Small intestine (tissue), 7 donors: Measurements from ENCODE around the gene SPDYC. TPM values are rescaled to one million over a fixed set of nuclear protein-coding genes. Genes with fewer than 3 reads are reported as not detected.

Source experiments
- DNase-seq, 2 donors: peaks; one replicate each; pipeline versions ENCODE4 v3.0.0 to v3.0.0-alpha.2; 2013
- FAIRE-seq: peaks from 2 replicates; lab custom pipeline; 2012; peaks lifted over from hg19 to GRCh38; lab: Jason Lieb, UNC
- H3K27ac ChIP-seq, 3 donors: one replicate each; pipeline ENCODE4 v1.5.1; 2013; ENCODE audit warnings: low read length in 2 of 3, mild to moderate bottlenecking in 2 of 3, control low read depth in 1 of 3, inconsistent platforms in 1 of 3, low read depth in 1 of 3, moderate library complexity in 1 of 3
- H3K27me3 ChIP-seq, 3 donors: one replicate each; pipeline ENCODE4 v1.6.1; 2013; ENCODE audit warnings: low read length in 3 of 3, inconsistent platforms in 1 of 3; ENCODE audit not compliant: control insufficient read depth in 3 of 3, insufficient read depth in 3 of 3
- H3K36me3 ChIP-seq, 3 donors: one replicate each; pipeline ENCODE4 v1.6.1; 2013; ENCODE audit warnings: low read length in 3 of 3, inconsistent platforms in 1 of 3, low read depth in 1 of 3, mild to moderate bottlenecking in 1 of 3, moderate library complexity in 1 of 3; ENCODE audit not compliant: control insufficient read depth in 3 of 3, insufficient read depth in 2 of 3
- H3K4me1 ChIP-seq, 3 donors: one replicate each; pipeline ENCODE4 v1.6.1; 2013; ENCODE audit warnings: low read length in 2 of 3, inconsistent platforms in 1 of 3, low read depth in 1 of 3, mild to moderate bottlenecking in 1 of 3, moderate library complexity in 1 of 3; ENCODE audit not compliant: control insufficient read depth in 3 of 3, insufficient read depth in 2 of 3
- H3K4me3 ChIP-seq, 3 donors: one replicate each; pipeline ENCODE4 v1.5.1; 2013; ENCODE audit warnings: low read length in 3 of 3, control low read depth in 1 of 3, inconsistent platforms in 1 of 3, low read depth in 1 of 3, mild to moderate bottlenecking in 1 of 3, moderate library complexity in 1 of 3
- H3K9me3 ChIP-seq, 2 donors: one replicate each; pipeline ENCODE4 v1.6.1; 2013; ENCODE audit warnings: low read depth in 1 of 2, low read length in 1 of 2; ENCODE audit not compliant: control insufficient read depth in 2 of 2, insufficient read depth in 1 of 2
- WGBS, 3 donors: extraction: QIAGEN DNeasy Blood & Tissue Kit; methylation state at CpG; one replicate each; pipeline ENCODE4 v1.1.7; 2013; 5-methylcytosine and 5-hydroxymethylcytosine counted together
- polyA plus RNA-seq, 4 donors: library from polyadenylated mRNA; stranded (reverse) in 3 of 4; unstranded in 1 of 4; fragments of 200-250 nt in 3 of 4; fragments of 120-200 nt in 1 of 4; gene quantifications; one replicate each; pipeline versions ENCODE4 v1.2.1 to v1.2.3, GENCODE V29; 2013
- donor health status: healthy with polysubstance abuse.
- donor health status: control.
- donor health status: control.
- donor health status: Bipolar disorder and iron deficiency.
- donor health status: healthy.

Gene SPDYC
- polyA plus RNA-seq, 4 donors = 0.13 TPM; not detected in 3

DNA sequence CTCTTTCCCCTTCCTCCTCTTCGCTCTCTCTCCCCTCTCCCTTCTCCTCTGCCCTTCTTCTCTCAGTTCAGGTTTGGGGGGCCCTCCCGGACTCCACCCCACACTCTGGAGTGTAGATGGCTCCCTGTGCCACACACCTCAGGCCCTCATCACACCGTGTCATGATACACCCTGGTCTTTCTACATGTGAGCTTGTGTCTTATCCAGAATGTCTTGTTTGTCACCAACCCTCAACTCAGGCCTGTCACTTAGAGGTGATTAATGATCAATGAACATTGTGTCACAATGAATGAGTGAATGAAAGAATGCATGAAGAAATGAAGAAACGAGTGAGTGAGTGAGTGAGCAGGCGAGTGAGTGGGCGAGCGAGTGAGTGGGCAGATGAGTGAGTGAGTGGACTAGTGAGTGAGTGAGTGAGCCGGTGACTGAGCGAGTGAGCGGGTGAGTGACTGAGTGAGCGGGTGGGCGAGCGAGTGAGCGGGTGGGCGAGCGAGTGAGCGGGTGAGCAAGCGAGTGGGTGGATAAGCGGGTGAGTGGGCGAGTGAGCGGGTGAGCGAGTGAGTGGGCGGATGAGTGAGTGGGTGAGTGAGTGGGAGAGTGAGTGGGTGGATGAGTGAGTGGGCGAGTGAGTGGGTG lies 45.5 kb downstream of the SPDYC start:
- Histone ChIP-seq H3K9me3 (no peaks in the 10 kb centered on the region), H3K36me3 (peaks cover 4 to 47% (median 7%) of the 10 kb centered on the region in 3 donors), H3K4me1 (peaks cover 0 to 35% (median 0%) of the 10 kb centered on the region in 3 donors), H3K4me3 (no peak overlapping the region), H3K27ac (no peak overlapping the region), H3K27me3 (no peaks in the 10 kb centered on the region)
- DNase-seq (no peak), FAIRE-seq (no peak)
- 92 to 93% (median 93%) methylated on average over 23 to 24 of the region's 24 CpGs for WGBS, 3 donors

- WGBS, 3 donors = 88 to 93% (median 91%) methylated on average over 5 to 6 of the region's 6 CpGs
- no peak for FAIRE-seq
- no peak for DNase-seq
These were observed 46.8 kb downstream of the SPDYC start for GRCh38 chr11:65216830-65217229.

DNA sequence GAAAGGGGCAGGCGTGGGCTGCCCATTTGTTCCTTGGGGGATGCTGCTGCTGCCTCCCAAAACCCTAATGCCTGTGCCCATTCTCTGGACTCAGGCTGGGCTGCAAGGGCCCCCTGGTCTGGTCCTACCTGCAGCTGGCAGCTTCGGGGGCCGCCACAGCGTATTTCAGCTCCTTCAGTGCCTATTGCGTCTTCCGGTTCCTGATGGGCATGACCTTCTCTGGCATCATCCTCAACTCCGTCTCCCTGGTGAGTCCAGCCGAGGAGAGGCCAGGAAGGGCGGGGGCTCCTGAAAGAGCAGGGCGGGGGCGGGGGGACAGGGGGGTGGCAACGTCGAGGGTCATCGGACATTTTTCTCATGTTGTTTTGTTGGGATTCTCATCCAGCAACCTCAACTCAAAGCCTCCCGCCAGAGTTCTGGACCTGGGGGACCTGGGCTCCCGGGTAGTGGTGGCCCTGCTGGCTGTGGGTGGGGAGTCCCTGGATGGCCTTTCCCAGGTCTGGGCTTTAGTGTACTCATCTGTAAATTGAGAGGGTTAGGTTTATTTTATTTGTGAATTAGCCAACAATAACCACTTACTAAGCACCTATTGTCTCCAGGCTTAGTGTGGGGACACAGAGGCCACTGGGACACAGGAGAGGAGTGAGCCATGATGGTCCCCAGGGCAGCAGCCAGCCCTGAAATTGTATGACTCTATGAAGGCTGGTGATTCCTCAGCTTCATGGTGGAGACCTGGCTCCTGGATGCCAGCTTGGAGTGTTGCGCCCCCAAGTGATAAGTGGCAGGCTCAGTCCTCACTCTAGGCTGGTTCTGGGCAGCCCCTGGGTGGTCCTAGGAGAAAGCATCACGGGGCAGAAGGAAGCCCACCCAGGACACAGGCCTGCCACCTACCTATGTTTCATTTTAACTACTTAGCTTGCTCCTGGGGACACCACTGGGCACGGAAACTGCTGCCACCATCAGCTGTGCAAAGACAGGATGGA lies 47.7 kb downstream of the SPDYC start:
- Histone ChIP-seq H3K9me3 (no peaks in the 10 kb centered on the region), H3K36me3 (peaks cover 0 to 29% (median 0%) of the 10 kb centered on the region in 3 donors), H3K27ac (no peak overlapping the region), H3K27me3 (no peaks in the 10 kb centered on the region), H3K4me1 (peaks cover 0 to 13% (median 0%) of the 10 kb centered on the region in 3 donors), H3K4me3 (no peak overlapping the region)
- DNase-seq = no peak
- no peak for FAIRE-seq
- 88 to 92% (median 90%) methylated on average over 19 of the region's 19 CpGs for WGBS, 3 donors

More at GRCh38 chr11:65216830-65217229, 46.8 kb downstream of the SPDYC start:
- Histone ChIP-seq H3K4me1 (peaks cover 0 to 22% (median 0%) of the 10 kb centered on the region in 3 donors), H3K4me3 (no peak overlapping the region), H3K9me3 (no peaks in the 10 kb centered on the region), H3K27me3 (no peaks in the 10 kb centered on the region), H3K27ac (no peak overlapping the region), H3K36me3 (peaks cover 0 to 38% (median 0%) of the 10 kb centered on the region in 3 donors)

DNA sequence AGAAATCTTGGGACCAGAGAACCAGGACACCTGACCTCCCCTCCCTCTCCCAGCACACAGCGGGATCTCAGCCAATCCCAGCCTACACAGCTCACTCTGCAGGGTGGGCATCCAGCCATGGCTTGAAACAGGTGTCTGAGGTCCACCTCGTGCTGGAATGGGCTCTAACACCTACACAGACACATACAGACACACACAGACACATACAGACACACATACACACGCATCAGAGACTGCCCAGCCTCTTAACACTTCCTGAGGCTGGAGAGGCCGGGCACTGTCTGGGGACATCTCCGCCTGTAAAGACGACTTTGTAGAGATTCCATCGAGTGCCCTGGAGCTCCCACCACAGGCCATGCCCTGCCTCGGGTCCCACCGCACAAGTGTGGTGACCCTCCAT lies 48.4 kb downstream of the SPDYC start:
- DNase-seq = no peak
- no peaks in the 10 kb centered on the region for H3K27me3 ChIP-seq
- H3K27ac ChIP-seq = no peak overlapping the region
- H3K9me3 ChIP-seq = no peaks in the 10 kb centered on the region
- no peak for FAIRE-seq
- H3K36me3 ChIP-seq = peaks cover 0 to 32% (median 1%) of the 10 kb centered on the region in 3 donors
- no peak overlapping the region for H3K4me3 ChIP-seq
- peaks cover 0 to 6% (median 0%) of the 10 kb centered on the region in 3 donors for H3K4me1 ChIP-seq
- 85 to 87% (median 85%) methylated on average over 9 of the region's 9 CpGs for WGBS, 3 donors

DNA sequence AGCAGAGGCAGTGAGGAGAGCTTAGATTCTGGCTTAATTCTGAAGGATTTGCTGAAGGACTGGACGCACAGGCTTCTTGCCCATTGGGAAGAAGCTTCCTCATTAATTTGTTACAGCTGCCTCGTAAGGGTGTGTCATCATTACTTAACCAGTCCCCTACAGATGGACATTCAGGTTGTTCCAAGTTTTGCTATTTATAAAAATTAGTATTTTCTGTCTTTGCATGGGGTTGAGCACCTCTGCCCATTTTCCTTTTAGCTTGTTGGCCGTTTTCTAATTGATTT lies 49.8 kb downstream of the SPDYC start:
- peaks cover 0 to 5% (median 0%) of the 10 kb centered on the region in 3 donors for H3K4me1 ChIP-seq
- H3K9me3 ChIP-seq = no peaks in the 10 kb centered on the region
- 69 to 85% (median 84%) methylated on average over 3 of the region's 3 CpGs for WGBS, 3 donors
- DNase-seq (no peak), FAIRE-seq (no peak)
- H3K36me3 ChIP-seq = peaks cover 0 to 27% (median 3%) of the 10 kb centered on the region in 3 donors
- no peaks in the 10 kb centered on the region for H3K27me3 ChIP-seq
- H3K4me3 ChIP-seq = no peak overlapping the region
- no peak overlapping the region for H3K27ac ChIP-seq

- H3K9me3 ChIP-seq = no peaks in the 10 kb centered on the region
- no peaks in the 10 kb centered on the region for H3K27me3 ChIP-seq
- WGBS, 3 donors = 93 to 96% (median 95%) methylated on average over 10 of the region's 10 CpGs
- H3K4me1 ChIP-seq = peaks cover 0 to 17% (median 2%) of the 10 kb centered on the region in 3 donors
- no peak overlapping the region for H3K4me3 ChIP-seq
- peaks cover 0 to 27% (median 3%) of the 10 kb centered on the region in 3 donors for H3K36me3 ChIP-seq
- no peak overlapping the region for H3K27ac ChIP-seq
- DNase-seq (no peak), FAIRE-seq (no peak)
These were observed 51.0 kb downstream of the SPDYC start for GRCh38 chr11:65221026-65221425.

Other genes starting within 250 kb of the SPDYC start
- 10 to 100 TPM in 3 of 4 donors, 1 to 10 TPM in 1; 8.2 to 15.9 (median 13.6) TPM for gene PPP2R5B, start 245.5 kb upstream of the SPDYC start, polyA plus RNA-seq
- gene GPHA2, start 234.3 kb upstream of the SPDYC start, polyA plus RNA-seq = under 1 TPM in 2 of 4 donors, not detected in 2; 0.13 to 0.19 TPM
- gene MAJIN, start 198.1 kb upstream of the SPDYC start, polyA plus RNA-seq = under 1 TPM in 1 of 4 donors, not detected in 3; 0.25 TPM
- gene BATF2, start 173.3 kb upstream of the SPDYC start, polyA plus RNA-seq = 10 to 100 TPM in 2 of 4 donors, 1 to 10 TPM in 2; 8.1 to 22.7 (median 10.9) TPM
- 100 to 1,000 TPM in 1 of 4 donors, 10 to 100 TPM in 3; 72.0 to 121 (median 85.9) TPM for gene ARL2, start 156.1 kb upstream of the SPDYC start, polyA plus RNA-seq
- 10 to 100 TPM; 23.2 to 46.6 (median 31.0) TPM for gene SNX15, start 142.8 kb upstream of the SPDYC start, polyA plus RNA-seq
- gene SAC3D1, start 129.0 kb upstream of the SPDYC start, polyA plus RNA-seq = 10 to 100 TPM in 2 of 4 donors, 1 to 10 TPM in 2; 6.9 to 18.1 (median 9.0) TPM
- 100 to 1,000 TPM in 2 of 4 donors, 10 to 100 TPM in 2; 26.5 to 436 (median 104) TPM for gene NAALADL1, start 111.7 kb upstream of the SPDYC start, polyA plus RNA-seq
- 10 to 100 TPM in 2 of 4 donors, 1 to 10 TPM in 1, under 1 TPM in 1; 0.54 to 19.3 (median 8.8) TPM for gene CDCA5, start 86.2 kb upstream of the SPDYC start, polyA plus RNA-seq
- 10 to 100 TPM; 40.5 to 65.8 (median 53.7) TPM for gene ZFPL1, start 86.0 kb upstream of the SPDYC start, polyA plus RNA-seq
- 100 to 1,000 TPM; 111 to 159 (median 136) TPM for gene VPS51, start 74.0 kb upstream of the SPDYC start, polyA plus RNA-seq
- gene TM7SF2, start 58.4 kb upstream of the SPDYC start, polyA plus RNA-seq = 10 to 100 TPM; 21.1 to 64.6 (median 40.3) TPM
- 10 to 100 TPM in 3 of 4 donors, 1 to 10 TPM in 1; 7.7 to 13.6 (median 13.0) TPM for gene ZNHIT2, start 52.5 kb upstream of the SPDYC start, polyA plus RNA-seq
- gene FAU, start 48.1 kb upstream of the SPDYC start, polyA plus RNA-seq = 1,000 to 10,000 TPM in 2 of 4 donors, 100 to 1,000 TPM in 2; 960 to 1,177 (median 1,066) TPM
- 10 to 100 TPM; 35.2 to 65.7 (median 50.6) TPM for gene MRPL49, start 47.9 kb upstream of the SPDYC start, polyA plus RNA-seq
- gene SYVN1, start 35.7 kb upstream of the SPDYC start, polyA plus RNA-seq = 10 to 100 TPM; 10.5 to 34.4 (median 19.5) TPM
- 100 to 1,000 TPM; 107 to 218 (median 205) TPM for gene CAPN1, start 11.7 kb downstream of the SPDYC start, polyA plus RNA-seq
- gene POLA2, start 91.7 kb downstream of the SPDYC start, polyA plus RNA-seq = 10 to 100 TPM in 2 of 4 donors, 1 to 10 TPM in 2; 1.3 to 14.8 (median 9.1) TPM
- gene CDC42EP2, start 144.6 kb downstream of the SPDYC start, polyA plus RNA-seq = 10 to 100 TPM; 10.4 to 39.4 (median 25.7) TPM
- 10 to 100 TPM; 12.5 to 45.0 (median 20.1) TPM for gene DPF2, start 163.6 kb downstream of the SPDYC start, polyA plus RNA-seq
- gene TIGD3, start 184.5 kb downstream of the SPDYC start, polyA plus RNA-seq = 1 to 10 TPM; 2.1 to 9.4 (median 3.8) TPM
- gene SLC25A45, start 212.4 kb downstream of the SPDYC start, polyA plus RNA-seq = 10 to 100 TPM; 13.9 to 35.4 (median 22.1) TPM
- 10 to 100 TPM; 24.4 to 31.1 (median 26.9) TPM for gene FRMD8, start 216.4 kb downstream of the SPDYC start, polyA plus RNA-seq